Glomerular visceral epithelial cell (primary cell): Measurements from ENCODE around the gene DAB2.

Source experiments
- DNase-seq: peaks from one replicate; pipeline ENCODE4 v3.0.0-alpha.2; 2016; ENCODE audit errors: extremely low spot score

The DAB2 gene

GRCh38 chr5:39424736-39425637 lies at the start of gene DAB2:
DAB2 (minus strand) TSS chr5:39424980; CDS start chr5:39394320, 30,660 bp downstream.
- DNase-seq: peak; percentile 98

DNA sequence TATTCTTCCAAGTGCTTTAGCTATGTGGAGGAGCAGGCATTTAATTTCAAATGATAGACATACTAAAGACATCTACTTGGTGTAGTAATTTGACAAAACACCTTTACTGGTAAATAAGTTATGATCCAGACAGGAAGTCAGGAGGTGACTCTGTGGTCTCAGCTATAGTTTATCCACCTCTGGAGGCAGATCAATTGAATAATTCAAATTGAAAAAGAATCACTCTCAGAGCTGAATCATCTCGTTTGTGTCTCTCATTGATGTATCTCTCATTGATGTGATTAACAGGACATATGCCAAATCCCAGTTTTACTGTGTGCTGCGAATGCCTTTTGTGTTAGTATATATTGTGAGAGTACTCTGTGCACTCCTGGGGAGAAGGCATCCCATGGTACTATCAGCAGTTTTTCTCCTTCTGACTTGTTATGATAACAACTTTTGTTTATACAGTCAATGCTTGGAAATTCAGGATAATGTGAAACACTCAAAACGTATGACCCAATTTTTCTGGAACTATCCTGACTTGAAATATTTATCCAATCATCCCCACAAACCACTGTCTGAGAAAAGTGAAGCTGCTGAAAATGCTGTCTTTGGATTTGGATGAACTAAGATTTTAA lies 48.5 kb upstream of the DAB2 start:
- DNase-seq: no peak

- no peak for DNase-seq
Measured at GRCh38 chr5:39471836-39472508, 47.2 kb upstream of the DAB2 start.

DNA sequence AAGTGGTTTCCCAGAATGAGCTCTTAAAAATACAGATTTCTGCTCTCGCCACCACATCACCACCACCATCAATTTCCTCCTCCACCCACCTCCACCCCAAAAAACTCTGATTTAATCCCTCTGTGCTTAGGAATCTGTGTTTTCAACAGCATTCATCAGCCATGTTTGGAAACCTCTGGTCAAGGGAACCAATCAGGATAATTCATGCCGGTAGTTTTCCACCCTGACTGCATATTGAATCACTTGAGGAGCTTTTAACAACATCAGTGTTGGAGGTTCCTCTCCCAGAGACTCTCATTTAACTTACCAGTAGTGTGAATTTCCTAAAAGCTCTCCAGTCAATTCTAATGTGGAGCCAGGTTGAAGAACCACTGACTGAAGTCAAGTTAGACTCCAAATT lies 46.0 kb upstream of the DAB2 start:
- DNase-seq: no peak

DNA sequence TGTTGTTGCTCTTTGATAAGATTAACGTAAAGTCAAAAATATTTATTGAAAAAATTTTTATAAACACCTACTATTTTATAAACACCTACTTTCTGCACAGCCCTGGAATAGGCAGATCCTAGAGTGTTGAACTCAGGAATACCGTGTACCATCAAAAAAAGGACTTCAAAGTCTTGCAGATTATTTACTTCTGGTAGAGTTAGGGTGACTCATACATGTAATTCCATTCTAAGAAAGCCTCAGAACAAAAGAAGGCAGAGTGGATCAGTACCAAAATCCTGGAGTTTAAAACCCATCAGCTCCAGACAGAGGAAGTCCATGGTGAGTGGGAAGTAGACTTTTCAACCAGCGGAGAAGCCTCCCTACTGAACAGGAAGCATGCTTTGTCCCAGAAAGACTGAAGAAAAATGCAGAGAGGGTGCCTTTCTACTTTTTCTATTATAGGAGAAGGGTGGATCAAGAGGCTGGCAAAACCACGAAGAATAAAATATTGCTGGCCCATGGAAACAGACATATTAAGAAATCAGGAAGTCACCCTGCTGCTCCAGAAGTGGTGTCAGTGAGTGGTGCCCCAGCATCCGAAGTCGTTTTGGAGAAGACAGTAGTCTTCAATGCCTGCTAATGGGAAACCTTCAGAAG lies 45.1 kb upstream of the DAB2 start:
- no peak for DNase-seq

- no peak for DNase-seq
Measured at GRCh38 chr5:39469176-39469575, 44.4 kb upstream of the DAB2 start.

- no peak for DNase-seq
Measured at GRCh38 chr5:39466846-39467245, 42.1 kb upstream of the DAB2 start.

- DNase-seq: no peak
Measured at GRCh38 chr5:39465843-39466242, 41.1 kb upstream of the DAB2 start.

GRCh38 chr5:39465097-39465496 lies 40.3 kb upstream of the DAB2 start:
- no peak for DNase-seq

GRCh38 chr5:39464088-39464487 lies 39.3 kb upstream of the DAB2 start:
- no peak for DNase-seq

DNA sequence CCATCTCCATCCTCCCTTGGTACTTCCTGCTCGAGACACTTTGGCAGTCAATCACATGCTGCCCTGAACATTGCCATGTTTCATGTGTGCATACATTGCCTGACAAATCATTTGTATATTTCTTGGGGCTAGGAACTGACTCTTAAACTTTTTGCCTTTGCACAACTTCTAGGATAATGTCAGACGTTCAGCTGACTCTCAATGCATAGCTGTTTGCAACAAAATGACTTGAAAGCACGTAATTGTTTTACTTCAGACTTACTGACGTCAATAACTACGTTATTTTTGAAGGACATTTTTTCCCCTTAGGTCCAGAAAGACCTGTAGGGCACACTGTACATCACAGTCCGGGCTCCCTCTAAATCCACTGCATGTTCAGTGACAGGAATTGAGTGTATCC lies 37.4 kb upstream of the DAB2 start:
- no peak for DNase-seq

DNA sequence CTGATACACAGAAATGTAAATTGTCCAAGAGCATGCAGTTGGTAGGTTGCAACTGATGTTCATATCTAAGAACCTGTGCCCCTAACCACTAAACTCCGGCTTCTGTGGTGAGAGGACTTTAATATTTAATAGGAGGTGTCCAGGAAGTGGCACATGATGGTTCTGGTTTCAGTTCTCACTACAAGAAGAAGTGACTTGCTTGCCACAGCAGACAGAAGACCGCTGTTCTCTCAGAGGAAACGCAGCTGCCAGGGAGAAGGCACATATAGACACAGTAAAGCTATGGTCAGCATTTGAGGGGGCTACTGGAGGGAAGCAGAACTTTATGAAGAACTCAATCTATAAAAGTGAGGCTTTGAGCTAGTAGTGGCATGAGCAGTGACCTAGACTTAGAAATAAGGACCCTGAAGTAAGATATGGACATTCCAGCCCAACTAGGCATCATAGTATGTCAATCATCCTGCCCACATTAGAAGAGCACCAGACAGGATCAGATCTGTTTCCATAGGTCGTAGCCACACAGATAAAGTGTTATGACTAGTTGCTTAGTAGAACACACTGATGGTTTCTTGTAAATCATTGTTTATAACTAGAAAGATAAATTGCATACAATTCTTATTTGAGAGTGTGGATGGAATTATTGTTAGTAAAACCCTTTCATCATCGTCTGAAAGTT lies 36.4 kb upstream of the DAB2 start:
- no peak for DNase-seq

- no peak for DNase-seq
Measured at GRCh38 chr5:39459907-39460306, 35.1 kb upstream of the DAB2 start.

GRCh38 chr5:39459071-39459470 lies 34.3 kb upstream of the DAB2 start:
- no peak for DNase-seq

DNA sequence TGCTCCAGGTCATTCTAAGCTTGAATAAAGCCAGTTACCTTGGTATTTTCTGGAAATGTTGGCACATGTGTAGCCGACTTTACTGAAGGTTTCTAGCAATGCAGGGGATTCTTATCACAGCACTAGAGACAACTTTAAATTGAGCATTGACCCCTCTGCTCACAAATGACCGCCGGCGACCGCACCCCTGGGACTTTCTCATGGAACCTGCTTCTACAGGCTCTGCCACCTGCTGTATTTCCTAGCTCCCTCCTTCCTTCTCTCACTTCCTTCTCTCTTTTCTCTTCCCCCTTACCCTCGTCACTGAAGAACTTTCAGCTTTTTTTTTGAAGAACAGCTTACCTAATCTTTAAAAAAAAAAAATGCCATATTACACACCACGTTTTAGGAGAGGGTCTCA lies 30.9 kb upstream of the DAB2 start:
- no peak for DNase-seq

DNA sequence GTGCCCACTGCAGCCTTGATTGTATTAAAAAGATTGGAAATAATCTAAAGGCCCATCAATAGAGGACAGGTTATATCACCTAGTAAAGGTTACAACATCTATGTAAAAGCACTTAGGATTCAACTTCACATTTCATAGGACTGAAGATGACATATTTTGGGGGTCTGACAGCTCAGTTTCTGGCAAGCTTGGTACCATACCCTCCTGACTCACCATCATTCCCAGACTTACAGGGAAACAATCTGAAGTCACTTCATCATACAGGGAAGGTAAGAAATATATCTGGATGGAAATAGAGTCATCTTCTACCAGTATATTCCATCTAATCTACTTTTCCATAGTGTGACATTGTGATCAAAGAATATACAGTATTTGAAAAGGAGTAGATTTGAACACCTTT lies 28.8 kb upstream of the DAB2 start:
- DNase-seq: peak; percentile 24

- DNase-seq: peak; percentile 56
Measured at GRCh38 chr5:39452846-39453245, 28.1 kb upstream of the DAB2 start.

GRCh38 chr5:39451276-39451941 lies 26.6 kb upstream of the DAB2 start:
- DNase-seq: no peak

- no peak for DNase-seq
Measured at GRCh38 chr5:39450487-39450886, 25.7 kb upstream of the DAB2 start.

DNA sequence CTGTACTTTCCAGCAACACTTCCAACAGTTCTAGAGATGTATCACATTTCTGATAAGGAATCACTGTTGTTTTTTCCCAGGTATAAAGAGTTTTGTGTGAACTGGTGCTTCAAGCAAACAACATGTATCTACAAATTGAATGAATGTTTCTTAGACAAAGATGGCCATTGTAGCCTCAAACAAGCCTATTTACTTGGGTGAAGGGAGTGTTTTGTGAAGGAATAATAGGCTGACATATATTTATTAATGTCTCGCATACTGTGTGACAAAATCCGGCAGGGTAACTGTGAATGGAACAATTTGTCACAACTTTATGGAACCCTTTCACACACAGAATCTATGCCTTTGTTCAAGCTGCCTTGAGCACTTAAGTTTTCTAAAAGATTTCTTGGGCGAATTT lies 24.8 kb upstream of the DAB2 start:
- no peak for DNase-seq

GRCh38 chr5:39448506-39449128 lies 23.8 kb upstream of the DAB2 start:
- no peak for DNase-seq
